Lower leg skin (tissue), 3 donors: ENCODE data around the gene C18orf63.

Experiments used
- CTCF ChIP-seq, 3 donors: fragments of 450-650 bp; IDR thresholded peaks; one replicate each; pipeline ENCODE4 v1.5.1; 2016; ENCODE audit warnings: antibody characterized with exemption in 3 of 3, mild to moderate bottlenecking in 3 of 3, moderate library complexity in 2 of 3
- POLR2A ChIP-seq, 2 donors: fragments of 450-650 bp; IDR thresholded peaks; one replicate each; pipeline ENCODE4 v1.6.1; 2016 to 2017; ENCODE audit warnings: antibody characterized with exemption in 2 of 2, mild to moderate bottlenecking in 1 of 2, moderate library complexity in 1 of 2

- TF ChIP-seq CTCF (IDR thresholded peaks at IDR 0.05), result no peak
- TF ChIP-seq POLR2A (IDR thresholded peaks at IDR 0.05), result no peak
Measured at GRCh38 chr18:74282755-74283554, 32.7 kb upstream of the C18orf63 start.
